AG10803 (cell line): ENCODE data around the gene STX17.

Experiments
- DNase-seq: peaks from one replicate; pipeline ENCODE4 v3.0.0; 2010; ENCODE audit warnings: low read depth
- H3K4me3 ChIP-seq: 2 replicates; pipeline ENCODE4 v1.5.1; 2011; ENCODE audit warnings: mild to moderate bottlenecking, low read length, control low read depth
- CTCF ChIP-seq: conservative IDR thresholded peaks from 2 replicates; pipeline ENCODE4 v1.5.1; 2011; ENCODE audit warnings: mild to moderate bottlenecking, low read length, control low read depth, inconsistent platforms

The STX17 gene

GRCh38 chr9:99903393-99903792 lies 3.1 kb upstream of the STX17 start:
- TF ChIP-seq CTCF, result no peak
- H3K4me3 ChIP-seq, result no peak overlapping the region
- no peak for DNase-seq

GRCh38 chr9:99905833-99906402 lies 536 bp upstream of the STX17 start:
- peak overlapping the region; percentile 88 for H3K4me3 ChIP-seq
- TF ChIP-seq CTCF, result no peak
- no peak for DNase-seq

GRCh38 chr9:99907208-99907532 lies 716 bp downstream of the STX17 start:
- TF ChIP-seq CTCF, result no peak
- DNase-seq, result no peak
- peak overlapping the region; percentile 88 for H3K4me3 ChIP-seq

GRCh38 chr9:99911600-99911999 lies 5.1 kb downstream of the STX17 start:
- DNase-seq, result no peak
- no peak overlapping the region for H3K4me3 ChIP-seq
- TF ChIP-seq CTCF, result no peak

GRCh38 chr9:99916650-99917049 lies 10.2 kb downstream of the STX17 start:
- H3K4me3 ChIP-seq, result no peak overlapping the region
- no peak for DNase-seq
- TF ChIP-seq CTCF, result no peak

GRCh38 chr9:99918134-99918533 lies 11.7 kb downstream of the STX17 start:
- no peak for DNase-seq
- no peak for TF ChIP-seq CTCF

GRCh38 chr9:99919930-99920329 lies 13.5 kb downstream of the STX17 start:
- no peak for TF ChIP-seq CTCF
- DNase-seq, result no peak
- no peak overlapping the region for H3K4me3 ChIP-seq

More at GRCh38 chr9:99918134-99918533, 11.7 kb downstream of the STX17 start:
- H3K4me3 ChIP-seq, result no peak overlapping the region
